Stimulated activated naive CD8-positive, alpha-beta T cell treated with anti-CD3 and anti-CD28 coated beads, Interleukin-15, amount 100 ng/mL, for 72 hours (primary cell): ENCODE data around the gene MYL6B.

Experiments
- ATAC-seq: fragments of 150-1000 bp; cut with Tn5 transposase; 2 replicates; pipeline ENCODE4 v1.10.0; 2021; ENCODE audit warnings: mild to moderate bottlenecking, moderate library complexity
- DNase-seq, 2 donors: peaks; one replicate each; pipeline ENCODE4 v3.0.0; 2021 to 2022
- H3K27ac Mint-ChIP-seq, 2 donors: one replicate each; pipeline ENCODE4 v1.8.0; 2022; ENCODE audit warnings: mild to moderate bottlenecking in 2 of 2, mixed read lengths in 2 of 2, moderate library complexity in 2 of 2
- H3K27me3 Mint-ChIP-seq: one replicate; pipeline ENCODE4 v1.8.0; 2022; ENCODE audit warnings: mixed read lengths
- H3K4me1 Mint-ChIP-seq: one replicate; pipeline ENCODE4 v1.8.0; 2022; ENCODE audit warnings: mild to moderate bottlenecking, mixed read lengths
- H3K4me3 Mint-ChIP-seq, 2 donors: one replicate each; pipeline ENCODE4 v1.8.0; 2022; ENCODE audit warnings: mild to moderate bottlenecking in 2 of 2, mixed read lengths in 2 of 2, moderate library complexity in 1 of 2
- H3K9me3 Mint-ChIP-seq, 2 donors: one replicate each; pipeline ENCODE4 v1.8.0; 2022; ENCODE audit warnings: mixed read lengths in 2 of 2

Gene MYL6B

GRCh38 chr12:56117778-56118687 is 34.4 kb upstream of the MYL6B start, which contains the start of gene ZC3H10:
Gene ZC3H10, plus strand, starts transcription at chr12:56118266. Its CDS starts 2,297 bp downstream, at chr12:56120563.
- peak; percentile 97 to 99 for DNase-seq
- H3K4me3 Mint-ChIP-seq = peak within 1 kb of the TSS; percentile 93 to 98
- no peaks in the 10 kb centered on the region for H3K27me3 Mint-ChIP-seq
- no peaks in the 10 kb centered on the region for H3K9me3 Mint-ChIP-seq
- H3K4me1 Mint-ChIP-seq = peaks cover 45% of the 10 kb centered on the region
- peak; percentile 93 for ATAC-seq
- peak within 1 kb of the TSS; percentile 97 to 100 for H3K27ac Mint-ChIP-seq

GRCh38 chr12:56118688-56119357 is 33.6 kb upstream of the MYL6B start:
- ATAC-seq = peak; percentile 2
- H3K4me1 Mint-ChIP-seq = peaks cover 45% of the 10 kb centered on the region
- H3K27me3 Mint-ChIP-seq = no peaks in the 10 kb centered on the region
- DNase-seq = no peak
- no peaks in the 10 kb centered on the region for H3K9me3 Mint-ChIP-seq
- H3K4me3 Mint-ChIP-seq = peak overlapping the region; percentile 93 to 98
- H3K27ac Mint-ChIP-seq = peak overlapping the region; percentile 66 to 97

GRCh38 chr12:56119361-56119796 is 33.0 kb upstream of the MYL6B start:
- Mint-ChIP-seq H3K4me1 (peaks cover 45% of the 10 kb centered on the region), H3K9me3 (no peaks in the 10 kb centered on the region), H3K4me3 (peak overlapping the region; percentile 93 to 98), H3K27me3 (no peaks in the 10 kb centered on the region), H3K27ac (peak overlapping the region; percentile 6 to 97)
- peak; percentile 37 to 60 for DNase-seq
- ATAC-seq = no peak

GRCh38 chr12:56120158-56120846 is 32.1 kb upstream of the MYL6B start:
- Mint-ChIP-seq H3K4me3 (peak overlapping the region in 1 of 2 donors; percentile 45), H3K27me3 (no peaks in the 10 kb centered on the region), H3K27ac (no peak overlapping the region), H3K4me1 (peaks cover 51% of the 10 kb centered on the region), H3K9me3 (no peaks in the 10 kb centered on the region)
- ATAC-seq (no peak), DNase-seq (no peak)

DNA sequence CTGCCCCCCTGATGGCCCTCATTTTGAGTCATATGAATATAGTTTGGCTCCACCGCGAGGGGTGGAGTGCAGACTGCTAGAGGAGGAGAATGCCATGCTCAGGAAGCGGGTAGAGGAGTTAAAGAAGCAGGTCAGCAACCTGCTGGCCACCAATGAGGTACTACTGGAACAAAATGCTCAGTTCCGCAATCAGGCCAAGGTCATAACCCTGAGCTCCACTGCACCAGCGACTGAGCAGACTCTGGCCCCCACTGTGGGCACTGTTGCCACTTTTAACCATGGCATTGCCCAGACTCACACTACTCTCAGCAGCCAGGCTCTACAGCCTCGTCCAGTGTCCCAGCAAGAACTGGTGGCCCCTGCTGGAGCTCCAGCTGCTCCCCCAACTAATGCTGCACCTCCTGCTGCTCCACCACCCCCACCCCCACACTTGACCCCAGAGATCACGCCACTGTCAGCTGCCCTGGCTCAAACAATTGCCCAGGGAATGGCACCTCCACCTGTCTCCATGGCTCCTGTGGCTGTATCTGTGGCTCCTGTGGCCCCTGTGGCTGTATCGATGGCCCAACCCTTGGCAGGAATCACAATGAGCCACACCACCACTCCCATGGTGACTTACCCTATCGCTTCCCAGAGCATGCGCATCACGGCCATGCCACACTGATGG is 31.1 kb upstream of the MYL6B start:
- Mint-ChIP-seq H3K27ac (no peak overlapping the region), H3K27me3 (no peaks in the 10 kb centered on the region), H3K9me3 (no peaks in the 10 kb centered on the region), H3K4me3 (no peak overlapping the region), H3K4me1 (peaks cover 57% of the 10 kb centered on the region)
- ATAC-seq = no peak
- no peak for DNase-seq

DNA sequence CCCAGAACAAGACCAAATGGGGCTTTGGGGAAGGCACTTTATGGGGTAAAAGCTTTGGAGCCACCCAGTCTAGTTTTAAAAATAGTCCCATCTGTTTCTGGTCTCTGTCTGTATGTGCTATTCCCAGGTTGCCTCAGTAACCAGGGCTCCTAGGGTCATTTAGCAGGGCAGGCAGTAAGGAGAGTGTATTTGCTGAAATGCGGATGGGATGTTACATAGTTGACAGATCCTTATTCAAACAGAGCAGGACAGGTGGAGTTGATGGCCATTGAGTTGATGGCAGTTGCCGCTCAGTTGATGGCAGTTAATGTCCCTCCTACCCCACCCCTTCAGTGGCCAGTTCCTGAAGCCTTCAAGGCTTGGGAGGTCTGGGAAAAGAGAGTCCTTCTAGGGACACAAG is 29.8 kb upstream of the MYL6B start:
- Mint-ChIP-seq H3K9me3 (no peaks in the 10 kb centered on the region), H3K4me1 (peaks cover 70% of the 10 kb centered on the region), H3K27ac (no peak overlapping the region), H3K4me3 (no peak overlapping the region), H3K27me3 (no peaks in the 10 kb centered on the region)
- DNase-seq = no peak
- ATAC-seq = no peak

DNA sequence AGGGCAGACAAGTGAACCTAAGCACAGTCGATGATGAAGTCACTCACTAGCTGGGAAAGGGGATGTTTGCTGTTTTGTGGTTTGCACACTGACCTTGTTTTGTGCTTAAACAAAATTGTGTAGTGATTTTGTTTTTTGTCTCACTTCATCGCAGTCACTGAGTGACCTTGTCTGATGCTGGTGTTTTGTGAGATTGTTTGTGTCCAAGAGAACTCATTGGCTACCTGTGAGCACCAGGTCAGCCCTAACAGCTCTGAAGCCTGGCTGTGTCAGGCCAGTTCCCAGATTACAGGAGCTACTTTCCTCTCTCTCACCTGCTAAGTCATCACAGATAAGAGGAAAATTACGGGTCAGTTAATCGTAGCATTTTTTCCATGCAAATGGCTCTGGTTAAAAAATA is 28.3 kb upstream of the MYL6B start:
- Mint-ChIP-seq H3K4me3 (no peak overlapping the region), H3K27me3 (no peaks in the 10 kb centered on the region), H3K9me3 (no peaks in the 10 kb centered on the region), H3K27ac (peak overlapping the region in 1 of 2 donors; percentile 15), H3K4me1 (peaks cover 66% of the 10 kb centered on the region)
- DNase-seq (no peak), ATAC-seq (no peak)

- Mint-ChIP-seq H3K9me3 (no peaks in the 10 kb centered on the region), H3K4me3 (peak overlapping the region; percentile 96 to 99), H3K4me1 (peaks cover 65% of the 10 kb centered on the region), H3K27ac (peak overlapping the region in 1 of 2 donors; percentile 88), H3K27me3 (no peaks in the 10 kb centered on the region)
- no peak for DNase-seq
- ATAC-seq = no peak
These were observed 25.6 kb upstream of the MYL6B start for GRCh38 chr12:56126732-56127239.

GRCh38 chr12:56127485-56127887 is 24.9 kb upstream of the MYL6B start:
- Mint-ChIP-seq H3K4me1 (peaks cover 65% of the 10 kb centered on the region), H3K4me3 (peak overlapping the region; percentile 96 to 99), H3K27me3 (no peaks in the 10 kb centered on the region), H3K9me3 (no peaks in the 10 kb centered on the region), H3K27ac (peak overlapping the region; percentile 6 to 84)
- DNase-seq (no peak), ATAC-seq (no peak)

DNA sequence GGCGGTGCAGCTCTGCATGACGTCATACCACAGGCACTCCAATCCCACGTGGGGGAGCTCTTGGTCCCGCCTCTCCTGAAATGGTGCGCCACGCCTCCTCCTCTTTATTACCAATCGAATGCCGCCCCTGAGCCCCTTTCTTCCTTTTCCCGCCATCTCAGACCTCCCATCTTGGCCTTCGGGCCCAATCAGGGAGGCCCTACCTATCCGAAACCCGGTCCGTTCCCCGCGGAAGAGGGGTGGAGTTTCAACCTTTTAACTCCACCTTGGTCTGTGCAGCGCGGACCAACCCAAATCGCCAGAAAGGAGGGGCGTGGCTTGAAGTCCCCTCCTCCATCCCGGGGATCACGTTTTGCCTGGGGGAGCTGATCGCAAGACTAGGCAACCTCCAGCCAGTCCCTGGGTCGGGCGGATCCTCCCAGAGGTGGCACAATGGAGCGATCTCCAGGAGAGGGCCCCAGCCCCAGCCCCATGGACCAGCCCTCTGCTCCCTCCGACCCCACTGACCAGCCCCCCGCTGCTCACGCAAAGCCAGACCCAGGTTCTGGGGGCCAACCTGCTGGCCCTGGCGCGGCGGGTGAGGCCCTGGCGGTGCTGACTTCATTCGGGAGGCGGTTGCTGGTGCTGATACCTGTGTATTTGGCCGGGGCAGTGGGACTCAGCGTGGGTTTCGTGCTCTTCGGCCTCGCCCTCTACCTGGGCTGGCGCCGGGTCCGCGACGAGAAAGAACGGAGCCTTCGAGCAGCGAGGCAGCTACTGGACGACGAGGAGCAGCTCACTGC is 24.3 kb upstream of the MYL6B start, which contains the start of gene ESYT1:
ESYT1 (plus strand) TSS at position 380 of the 782 bp plus-strand sequence; CDS start at position 433, 53 bp downstream.
- DNase-seq (peak; percentile 97 to 99), ATAC-seq (peak; percentile 93)
- H3K27me3 Mint-ChIP-seq = no peaks in the 10 kb centered on the region
- H3K27ac Mint-ChIP-seq = peak within 1 kb of the TSS; percentile 96 to 97
- H3K4me1 Mint-ChIP-seq = peaks cover 66% of the 10 kb centered on the region
- H3K9me3 Mint-ChIP-seq = no peaks in the 10 kb centered on the region
- H3K4me3 Mint-ChIP-seq = peak within 1 kb of the TSS; percentile 96 to 99

DNA sequence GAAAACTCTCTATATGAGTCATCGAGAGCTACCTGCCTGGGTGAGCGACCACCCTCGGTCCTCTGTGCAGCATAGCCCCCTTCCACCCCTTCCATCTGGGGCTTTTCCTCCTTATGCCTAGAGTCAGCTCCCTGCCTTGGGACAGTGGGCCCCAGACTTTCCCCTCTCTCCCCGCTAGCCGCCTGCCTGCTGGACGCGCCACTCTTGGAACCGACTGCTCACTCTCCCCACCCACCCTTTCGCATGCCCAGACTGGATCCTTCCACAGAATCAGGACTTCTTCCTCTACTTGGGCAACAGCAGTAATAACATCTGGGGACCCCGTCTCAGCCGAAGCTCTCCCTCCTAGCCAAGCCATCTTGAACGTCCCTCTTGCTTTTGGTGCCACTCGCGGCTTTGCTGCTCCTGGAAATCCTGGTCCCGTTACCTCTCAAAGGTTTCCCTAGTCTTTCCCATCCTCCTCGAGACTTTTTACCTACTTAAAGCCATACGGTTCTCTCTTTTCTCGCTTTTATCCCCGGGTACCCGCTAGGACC is 23.6 kb upstream of the MYL6B start:
- H3K4me3 Mint-ChIP-seq = peak overlapping the region; percentile 96 to 99
- DNase-seq (no peak), ATAC-seq (peak; percentile 0)
- H3K9me3 Mint-ChIP-seq = no peaks in the 10 kb centered on the region
- H3K4me1 Mint-ChIP-seq = peaks cover 72% of the 10 kb centered on the region
- no peaks in the 10 kb centered on the region for H3K27me3 Mint-ChIP-seq
- H3K27ac Mint-ChIP-seq = peak overlapping the region; percentile 96 to 97

GRCh38 chr12:56129206-56129941 is 23.0 kb upstream of the MYL6B start:
- DNase-seq = peak; percentile 72 to 81
- peak; percentile 52 for ATAC-seq
- H3K4me1 Mint-ChIP-seq = peaks cover 79% of the 10 kb centered on the region
- peak overlapping the region; percentile 96 to 97 for H3K27ac Mint-ChIP-seq
- H3K4me3 Mint-ChIP-seq = peak overlapping the region; percentile 96 to 99
- no peaks in the 10 kb centered on the region for H3K27me3 Mint-ChIP-seq
- no peaks in the 10 kb centered on the region for H3K9me3 Mint-ChIP-seq

DNA sequence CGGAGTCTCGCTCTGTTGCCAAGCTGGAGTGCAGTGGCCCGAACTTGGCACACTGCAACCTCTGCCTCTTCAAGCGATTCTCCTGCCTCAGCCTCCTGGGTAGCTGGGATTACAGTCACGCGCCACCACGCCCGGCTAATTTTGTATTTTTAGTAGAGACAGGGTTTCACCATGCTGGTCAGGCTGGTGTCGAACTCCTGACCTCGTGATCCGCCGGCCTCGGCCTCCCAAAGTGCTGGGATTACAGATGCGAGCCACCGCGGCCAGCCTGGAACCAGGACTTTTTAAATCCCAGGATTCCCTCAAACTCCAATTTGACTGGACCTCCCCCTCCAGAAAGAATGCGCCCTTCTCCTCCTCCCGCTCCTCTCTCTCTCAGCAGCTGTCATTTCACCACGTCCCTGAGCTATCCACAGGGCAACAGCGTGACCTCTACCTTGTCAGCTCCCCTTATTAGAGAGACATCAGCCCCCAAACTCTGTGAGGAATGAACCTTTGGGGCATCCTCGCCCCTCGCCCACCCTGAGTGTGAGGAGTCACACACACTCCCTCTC is 22.4 kb upstream of the MYL6B start:
- Mint-ChIP-seq H3K27ac (peak overlapping the region; percentile 7 to 16), H3K4me1 (peaks cover 77% of the 10 kb centered on the region), H3K4me3 (peak overlapping the region; percentile 96 to 99), H3K27me3 (no peaks in the 10 kb centered on the region), H3K9me3 (no peaks in the 10 kb centered on the region)
- DNase-seq = no peak
- no peak for ATAC-seq
